HepG2 (cell line): ENCODE results near the gene OR6B3. TPM values are rescaled to one million over a fixed set of nuclear protein-coding genes. Genes with fewer than 3 reads are reported as not detected.
A peak's percentile ranks its signal among the peaks of the same experiment; 100 is the strongest.

ENCODE experiments used
- ATAC-seq: fragments of 200-7000 bp; cut with Tn5 transposase; 3 replicates; pipeline ENCODE4 v1.9.1; 2020; ENCODE audit warnings: mild to moderate bottlenecking, moderate library complexity
- BruUV-seq: library from RNA; stranded (reverse); fragments of 400-500 nt; replicated peaks from 2 replicates; lab custom pipeline; 2021; lab: Mats Ljungman, UMichigan
- CTCF ChIA-PET: fragments of 300-600 bp; formaldehyde crosslinking; extraction: SDS; loops from one replicate; lab custom pipeline; 2021; ENCODE audit warnings: low total read pairs, inconsistent platforms, low intra/inter-chr PET ratio; lab: Yijun Ruan, JAX
- POLR2A ChIA-PET: fragments of 350-600 bp; sonication (Branson Sonifier 250); formaldehyde crosslinking; loops from one replicate; lab custom pipeline; 2020; ENCODE audit warnings: antibody characterized with exemption, inconsistent platforms; lab: Yijun Ruan, JAX
- DNase-seq: peaks from one replicate; pipeline ENCODE4 v3.0.0-alpha.2; 2015; ENCODE audit warnings: low spot score
- FAIRE-seq: peaks from 3 replicates; lab custom pipeline; 2011; peaks lifted over from hg19 to GRCh38; lab: Jason Lieb, UNC
- H2AFZ ChIP-seq: one replicate; pipeline ENCODE4 v1.6.1; 2011; ENCODE audit warnings: low read length, inconsistent platforms
- H3K27ac ChIP-seq: fragments of 300-600 bp; 3 replicates; pipeline ENCODE4 v1.8.0; 2011; ENCODE audit warnings: mixed run types, mild to moderate bottlenecking, mixed read lengths, low read length, inconsistent platforms; ENCODE audit not compliant: insufficient read depth; ENCODE audit errors: extremely low read length
- H3K27me3 ChIP-seq, 2 experiments: fragments of 200-600 bp in 1 of 2; 2 replicates in 1 of 2; 3 replicates in 1 of 2; pipeline versions ENCODE4 v1.6.0 to v1.8.0; 2011; ENCODE audit warnings: low read length in 2 of 2, mild to moderate bottlenecking in 2 of 2, moderate library complexity in 2 of 2, inconsistent platforms in 1 of 2; ENCODE audit not compliant: insufficient read depth in 2 of 2, control insufficient read depth in 1 of 2
- H3K36me3 ChIP-seq, 2 experiments: fragments of 200-600 bp in 1 of 2; replicated peaks in 1 of 2; 2 replicates in 1 of 2; 3 replicates in 1 of 2; pipeline versions ENCODE4 v1.5.1 to v1.8.0; 2011; ENCODE audit warnings: low read length in 2 of 2, inconsistent platforms in 1 of 2; ENCODE audit not compliant: insufficient read depth in 2 of 2, control insufficient read depth in 1 of 2
- H3K4me1 ChIP-seq: 2 replicates; pipeline ENCODE4 v1.5.1; 2012; ENCODE audit warnings: low read length, inconsistent platforms; ENCODE audit not compliant: insufficient read depth
- H3K4me2 ChIP-seq: 2 replicates; pipeline ENCODE4 v1.6.0; 2011; ENCODE audit warnings: low read depth, low read length, inconsistent platforms
- H3K4me3 ChIP-seq, 3 experiments: fragments of 200-600 bp in 1 of 3; sonication (generic), shearing (Covaris generic) in 1 of 3; replicated peaks in 1 of 3; 2 replicates each; pipeline ENCODE4 v1.5.1; 2011 to 2016; ENCODE audit warnings: low read length in 3 of 3, inconsistent platforms in 2 of 3, low read depth in 2 of 3, mild to moderate bottlenecking in 2 of 3, control low read depth in 1 of 3, mixed read lengths in 1 of 3; ENCODE audit not compliant: insufficient read depth in 1 of 3
- H3K79me2 ChIP-seq: one replicate; pipeline ENCODE4 v1.6.1; 2011; ENCODE audit warnings: low read length, inconsistent platforms; ENCODE audit not compliant: insufficient read depth
- H3K9ac ChIP-seq: 2 replicates; pipeline ENCODE4 v1.6.0; 2011; ENCODE audit warnings: mild to moderate bottlenecking, low read depth, low read length, inconsistent platforms; ENCODE audit not compliant: insufficient read depth
- H3K9me3 ChIP-seq: 2 replicates; pipeline ENCODE4 v1.5.1; 2012; ENCODE audit warnings: mild to moderate bottlenecking, low read length
- H4K20me1 ChIP-seq: 2 replicates; pipeline ENCODE4 v1.6.0; 2011; ENCODE audit warnings: inconsistent platforms, mild to moderate bottlenecking, low read length, moderate library complexity; ENCODE audit not compliant: insufficient read depth
- CREB1 ChIP-seq, 2 experiments: fragments of 450-650 bp in 1 of 2; IDR thresholded peaks; 2 replicates each; pipeline ENCODE4 v1.6.1; 2016 to 2017; ENCODE audit warnings: control low read depth in 1 of 2, mild to moderate bottlenecking in 1 of 2, missing compliant biosample characterization in 1 of 2, missing genetic modification characterization in 1 of 2
- EZH2 ChIP-seq: conservative IDR thresholded peaks from 2 replicates; pipeline ENCODE4 v1.6.1; 2012; ENCODE audit warnings: mild to moderate bottlenecking, low read depth, low read length, moderate library complexity
- FOXP1 ChIP-seq, 2 experiments: fragments of 450-650 bp in 1 of 2; IDR thresholded peaks; 2 replicates each; pipeline ENCODE4 v1.6.1; 2017 to 2018; ENCODE audit warnings: antibody characterized with exemption in 1 of 2
- GFI1 ChIP-seq: sonication (generic); formaldehyde crosslinking; IDR thresholded peaks from 2 replicates; pipeline ENCODE4 v1.5.0; 2020; ENCODE audit warnings: missing genetic modification reagents, mild to moderate bottlenecking, borderline replicate concordance
- IRF2 ChIP-seq: IDR thresholded peaks from 2 replicates; pipeline ENCODE4 v1.6.1; 2018; ENCODE audit warnings: missing genetic modification reagents, missing compliant biosample characterization
- ZNF724P ChIP-seq: sonication (generic); formaldehyde crosslinking; IDR thresholded peaks from 2 replicates; pipeline ENCODE4 v1.8.0; 2022; ENCODE audit warnings: missing genetic modification reagents, borderline replicate concordance
- ZNF737 ChIP-seq: sonication (generic); formaldehyde crosslinking; IDR thresholded peaks from 2 replicates; pipeline ENCODE4 v1.5.0; 2020; ENCODE audit warnings: missing genetic modification reagents, mild to moderate bottlenecking, borderline replicate concordance
- WGBS: methylation state at CpG from one replicate; pipeline ENCODE4 v1.1.6; 2017; ENCODE audit warnings: low lambda C conversion rate; 5-methylcytosine and 5-hydroxymethylcytosine counted together
- in situ Hi-C: cut with HindIII; loops from 2 replicates; pipeline ENCODE4 v1.10.0; 2017; ENCODE audit warnings: low pct_unique_long_range_greater_than_20kb; ENCODE audit not compliant: extremely low pct_ligation_motif_present
- intact Hi-C: fragments of 100-400 bp; cut with micrococcal nuclease; formaldehyde crosslinking; loops from one replicate; pipeline ENCODE4 v1.10.0; 2022; ENCODE audit not compliant: unreplicated experiment
- polyA plus RNA-seq, 8 experiments: library from polyadenylated mRNA; depleted of rRNA in 3 of 8; stranded (reverse) in 7 of 8; unstranded in 1 of 8; fragments of >200 nt; fragmentation: Illumina TruSeq in 4 of 8; extraction: Trizol in 4 of 8; gene quantifications; 2 replicates each; pipeline versions ENCODE4 v1.2.1 to v1.2.3, GENCODE V29; 2011 to 2016; ENCODE audit warnings: low read depth in 4 of 8, missing spikeins in 1 of 8, mixed read lengths in 1 of 8; ENCODE audit not compliant: insufficient read depth in 1 of 8
- total RNA-seq, 5 experiments: library from RNA; depleted of rRNA; stranded (reverse); fragments of >200 nt; fragmentation: Illumina TruSeq; extraction: Trizol; gene quantifications; 2 replicates each; pipeline ENCODE4 v1.2.3, GENCODE V29; 2016; ENCODE audit warnings: low read depth in 1 of 5

OR6B3 gene
- total and polyA plus RNA-seq, 2 of the 13 experiments (the other 11 are each of a cell fraction or from before 2014, with no cell fraction given): not detected

- no TSS peak for BruUV-seq
- peaks cover 8 to 50% of the 10 kb centered on the region in 2 experiments; a peak in 4 of 5 replicates for H3K27me3 ChIP-seq
- intact Hi-C loops: no loop called here
These were observed 42.5 kb upstream of the OR6B3 start for GRCh38 chr2:240095556-240096523.

GRCh38 chr2:240089306-240089705 lies 36.0 kb upstream of the OR6B3 start:
- in situ Hi-C loops (no loop called here), intact Hi-C loops (no loop called here)
- CTCF ChIA-PET: no interaction called here
- Histone ChIP-seq H3K27ac (no peak overlapping the region), H3K4me3 (no peak overlapping the region), H3K4me1 (no peaks in the 10 kb centered on the region), H3K9ac (no peak overlapping the region), H3K36me3 (no peaks in the 10 kb centered on the region), H3K79me2 (no peaks in the 10 kb centered on the region), H4K20me1 (no peaks in the 10 kb centered on the region), H2AFZ (no peak overlapping the region), H3K4me2 (no peak overlapping the region), H3K9me3 (peaks cover 19% of the 10 kb centered on the region; the same call in 1 of the 2 replicates), H3K27me3 (peaks cover 0 to 22% of the 10 kb centered on the region in 2 experiments; a peak in 2 of 5 replicates)
- no peak for TF ChIP-seq IRF2 (CRISPR knock-in tag)
- no peak for TF ChIP-seq CREB1 (IDR thresholded peaks at IDR 0.05)
- no peak for TF ChIP-seq CREB1 (CRISPR knock-in tag; IDR thresholded peaks at IDR 0.05)
- TF ChIP-seq ZNF724P (CRISPR knock-in tag): no peak
- no peak for TF ChIP-seq GFI1
- no peak for ATAC-seq
- POLR2A ChIA-PET: no interaction called here
- FAIRE-seq: no peak
- no TSS peak for BruUV-seq
- no peak for DNase-seq
- 3% methylated on average over 5 of the region's 5 CpGs for WGBS

More at GRCh38 chr2:240095556-240096523, 42.5 kb upstream of the OR6B3 start:
- no peaks in the 10 kb centered on the region for H3K9me3 ChIP-seq
- ChIA-PET CTCF (no interaction called here), POLR2A (no interaction called here)
- H2AFZ ChIP-seq: no peak overlapping the region
- H3K27ac ChIP-seq: no peak overlapping the region
- ATAC-seq (no peak), FAIRE-seq (no peak), DNase-seq (no peak)
- H3K36me3 ChIP-seq: no peaks in the 10 kb centered on the region
- no peak overlapping the region for H3K9ac ChIP-seq
- H3K4me1 ChIP-seq: no peaks in the 10 kb centered on the region
- in situ Hi-C loops: no loop called here
- no peaks in the 10 kb centered on the region for H3K79me2 ChIP-seq
- no peak overlapping the region for H3K4me2 ChIP-seq
- peak; percentile 77 for TF ChIP-seq EZH2
- TF ChIP-seq ZNF737 (CRISPR knock-in tag): no peak
- TF ChIP-seq FOXP1 (IDR thresholded peaks at IDR 0.05): no peak
- no peak for TF ChIP-seq FOXP1 (CRISPR knock-in tag; IDR thresholded peaks at IDR 0.05)
- H3K4me3 ChIP-seq: no peak overlapping the region
- H4K20me1 ChIP-seq: no peaks in the 10 kb centered on the region
- 11% methylated on average over 29 of the region's 43 CpGs for WGBS
